GM19438 (cell line): ENCODE measurements around the gene SEPTIN14.
"Not testable (repeated sequence)": the region's sequence is repeated elsewhere in the genome, so short reads cannot be mapped to it uniquely, and the experiment has no call there.

ENCODE experiments used
- ATAC-seq: cut with Tn5 transposase; IDR thresholded peaks from one replicate; pipeline ENCODE4 v1.9.1; 2021; ENCODE audit warnings: low read depth; ENCODE audit not compliant: unreplicated experiment

The SEPTIN14 gene

DNA sequence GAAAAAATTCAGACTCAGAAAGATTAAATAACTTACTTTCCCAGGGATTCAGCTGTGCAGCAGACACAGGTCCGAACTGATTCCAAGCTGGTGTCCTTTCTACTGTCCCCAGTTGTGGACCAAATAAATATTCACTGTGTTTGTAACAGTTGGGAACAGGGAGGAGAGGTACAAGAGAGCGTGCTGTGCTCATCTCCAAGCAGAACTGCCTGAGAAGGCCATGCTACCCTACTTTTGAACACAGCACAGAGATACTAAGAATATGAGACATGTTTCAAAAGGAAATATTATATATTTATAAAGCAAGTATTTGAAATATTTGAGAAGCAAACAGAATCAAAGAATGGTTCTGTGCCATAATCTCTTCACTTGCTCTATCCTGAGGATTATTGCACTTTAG lies at the start of gene SEPTIN14:
Gene SEPTIN14, minus strand, starts transcription at position 101 of the 400 bp plus-strand sequence. CDS start 756 bp downstream, outside the sequence.
- ATAC-seq, result not testable (repeated sequence)

DNA sequence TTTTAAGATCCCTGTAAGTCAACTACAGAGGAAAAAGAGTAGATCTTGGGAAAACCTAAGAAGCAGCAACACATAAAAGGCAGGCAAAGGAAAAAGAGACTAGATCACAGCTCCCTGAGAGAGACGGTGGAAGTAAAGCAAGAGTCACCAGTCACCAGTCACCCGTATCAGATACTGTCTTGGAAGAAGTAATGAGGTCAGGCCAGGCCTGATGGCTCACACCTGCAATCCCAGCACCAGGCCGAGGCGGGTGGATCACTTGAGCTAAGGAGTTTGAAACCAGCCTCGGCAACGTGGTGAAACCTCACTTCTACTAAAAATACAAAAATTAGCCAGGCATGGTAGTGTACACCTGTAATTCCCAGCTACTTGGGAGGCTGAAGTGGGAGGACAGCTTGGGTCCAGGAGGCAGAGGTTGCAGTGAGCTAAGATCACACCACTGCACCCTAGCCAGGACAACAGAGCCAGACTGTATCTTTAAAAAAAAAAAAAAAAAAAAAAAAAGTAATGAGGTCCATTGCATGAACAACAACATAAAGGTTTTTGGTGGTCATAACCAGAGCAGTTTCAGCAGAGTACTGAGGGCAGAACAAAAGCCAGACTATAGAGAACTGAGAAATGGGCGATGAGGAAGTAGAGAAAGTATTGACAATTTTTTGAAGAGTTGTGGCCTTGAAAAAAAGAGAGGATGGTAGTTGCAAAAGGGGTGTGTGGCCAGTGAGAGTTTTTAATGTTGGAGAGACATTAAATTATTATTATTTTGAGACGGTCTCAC lies 41.6 kb upstream of the SEPTIN14 start:
- no peak for ATAC-seq

DNA sequence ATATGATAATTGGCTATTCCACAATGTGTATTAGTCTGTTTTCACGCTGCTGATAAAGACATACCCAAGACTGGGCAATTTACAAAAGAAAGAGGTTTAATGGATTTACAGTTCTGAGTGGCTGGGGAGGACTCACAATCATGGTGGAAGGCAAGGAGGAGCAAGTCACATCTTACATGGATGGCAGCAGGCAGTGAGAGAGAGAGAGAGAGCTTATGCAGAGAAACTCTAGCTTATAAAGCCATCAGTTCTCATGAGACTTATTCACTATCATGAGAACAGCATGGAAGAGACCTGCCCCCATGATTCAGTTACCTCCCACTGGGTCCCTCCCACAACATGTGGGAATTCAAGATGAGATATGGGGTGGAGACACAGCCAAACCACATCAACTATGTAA lies 38.5 kb upstream of the SEPTIN14 start:
- ATAC-seq, result not testable (repeated sequence)

DNA sequence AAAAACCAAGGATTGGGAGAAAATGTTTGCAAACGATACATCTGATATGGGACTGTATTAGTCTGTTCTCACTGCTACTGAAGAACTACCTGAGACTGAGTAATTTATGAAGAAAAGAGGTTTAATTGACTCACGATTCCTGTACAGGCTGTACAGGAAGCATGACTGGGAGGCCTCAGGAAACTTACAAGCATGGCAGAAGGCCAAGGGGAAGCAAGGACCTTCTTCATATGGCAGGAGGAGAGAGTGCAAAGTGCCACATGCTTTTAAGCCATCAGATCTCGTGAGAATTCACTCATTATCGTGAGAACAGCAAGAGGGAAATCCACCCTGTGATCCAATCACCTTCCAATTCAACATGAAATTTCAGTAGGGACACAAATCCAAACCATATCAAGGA lies 35.7 kb upstream of the SEPTIN14 start:
- no peak for ATAC-seq

DNA sequence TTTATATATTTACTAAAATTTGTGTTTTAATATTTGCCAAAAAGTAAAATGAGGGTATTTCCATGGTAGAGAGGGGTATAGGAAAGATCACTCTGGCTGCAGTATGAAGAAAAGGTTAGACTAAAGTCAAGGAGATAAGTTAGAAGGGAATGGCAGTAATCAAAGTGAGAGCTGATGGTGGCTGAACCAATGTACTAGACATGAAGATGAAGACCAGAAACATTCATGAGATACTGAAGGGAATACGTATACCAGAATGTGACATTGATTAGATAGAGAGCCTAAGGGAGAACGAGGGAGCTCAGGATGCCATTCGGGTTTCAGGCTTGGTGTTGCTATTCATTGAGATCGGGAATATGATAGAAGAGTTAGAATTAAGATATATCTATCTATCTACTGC lies 32.5 kb upstream of the SEPTIN14 start:
- ATAC-seq, result no peak

DNA sequence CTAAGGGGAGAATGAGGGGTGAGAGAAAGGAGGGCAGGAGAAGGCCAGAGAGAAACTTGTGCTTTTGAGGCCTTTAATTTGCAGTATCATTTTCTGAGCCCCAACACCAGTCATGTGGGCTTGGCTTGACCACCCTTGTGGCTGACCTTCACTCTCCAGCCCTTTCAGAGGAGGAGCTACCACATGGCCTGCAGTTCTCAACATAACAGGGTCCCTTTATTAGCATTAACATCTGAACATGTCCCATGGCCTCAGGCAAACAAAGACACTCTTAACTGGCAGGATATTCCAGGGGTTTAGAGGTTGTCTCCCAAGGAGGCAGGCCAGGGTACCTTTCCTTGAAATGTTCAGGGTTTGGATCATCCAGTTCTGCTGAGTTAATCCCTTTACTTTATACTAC lies 31.4 kb upstream of the SEPTIN14 start:
- no peak for ATAC-seq

DNA sequence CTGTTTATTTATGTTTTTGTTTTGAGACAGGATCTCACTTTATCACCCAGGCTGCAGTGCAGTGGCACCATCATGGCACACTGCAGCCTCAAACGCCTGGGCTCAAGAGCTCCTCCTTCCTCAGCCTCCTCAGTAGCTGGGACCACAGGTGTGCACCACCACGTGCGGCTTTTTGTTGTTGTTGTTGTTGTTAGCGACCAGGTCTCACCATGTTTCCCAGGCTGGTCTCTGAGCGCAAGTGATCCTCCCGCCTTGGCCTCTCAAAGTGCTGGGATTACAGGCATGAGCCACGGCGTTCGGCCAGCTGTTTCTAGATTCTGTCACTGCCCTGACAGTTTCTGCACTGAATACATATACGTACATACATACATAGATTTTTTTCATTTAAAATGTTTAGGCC lies 25.8 kb upstream of the SEPTIN14 start:
- not testable (repeated sequence) for ATAC-seq

DNA sequence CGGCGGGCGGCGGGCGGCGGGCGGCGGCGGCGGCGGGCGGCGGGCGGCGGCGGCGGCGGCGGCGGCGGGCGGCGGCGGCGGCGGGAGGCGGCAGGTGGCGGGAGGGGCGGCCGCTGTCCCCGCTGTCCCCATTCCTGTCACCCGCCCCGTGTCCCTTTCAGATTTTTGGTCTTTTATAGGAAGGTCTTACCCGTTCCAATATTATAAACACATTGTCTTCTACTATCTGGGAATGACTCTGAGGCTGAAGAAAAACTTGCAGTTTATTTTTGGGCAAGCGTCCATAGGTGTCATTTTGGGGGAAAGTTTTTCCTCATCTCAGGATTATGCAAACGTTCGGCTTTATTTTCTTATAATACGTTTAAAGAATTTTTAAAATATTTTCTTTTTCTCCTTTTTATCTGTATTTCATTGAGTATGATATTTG lies 25.3 kb upstream of the SEPTIN14 start:
- peak; percentile 8 for ATAC-seq

DNA sequence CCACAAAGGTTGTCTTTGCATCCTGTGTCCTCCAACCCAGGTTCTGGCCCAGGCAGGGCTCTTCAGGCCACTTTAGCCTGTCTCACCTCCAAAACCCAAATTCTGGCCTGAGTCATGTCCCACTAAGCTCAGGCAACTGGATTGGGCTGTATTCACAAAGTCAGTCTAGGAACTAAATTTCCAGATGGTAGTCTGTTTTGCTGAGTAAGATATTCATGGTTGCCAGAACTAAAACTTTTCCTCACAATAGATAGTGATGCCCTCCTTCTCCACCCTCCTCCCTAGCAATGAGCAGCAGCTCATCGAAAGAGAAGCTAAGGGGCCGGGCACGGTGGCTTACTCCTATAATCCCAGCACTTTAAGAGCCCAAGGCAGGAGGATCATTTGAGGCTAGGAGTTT lies 21.8 kb upstream of the SEPTIN14 start:
- ATAC-seq, result no peak

DNA sequence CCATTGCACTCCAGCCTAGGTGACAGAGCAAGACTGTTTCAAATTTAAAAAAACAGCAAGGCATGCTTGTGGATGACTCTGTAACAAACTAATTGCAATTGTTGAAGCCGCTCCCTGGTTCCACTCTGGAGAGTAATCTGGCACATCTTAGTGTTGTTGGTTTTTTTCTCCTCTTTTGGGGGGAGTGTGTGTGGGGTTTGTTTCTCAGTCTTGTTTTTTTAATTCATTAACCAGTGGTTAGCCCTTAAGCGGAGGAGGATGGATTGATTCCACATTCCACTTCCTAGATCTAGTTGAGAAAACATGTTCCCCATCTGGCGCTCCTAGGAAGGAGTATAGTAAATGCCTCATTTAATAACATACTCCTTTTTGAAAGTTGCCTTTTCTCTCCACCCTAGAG lies 16.1 kb upstream of the SEPTIN14 start:
- no peak for ATAC-seq

DNA sequence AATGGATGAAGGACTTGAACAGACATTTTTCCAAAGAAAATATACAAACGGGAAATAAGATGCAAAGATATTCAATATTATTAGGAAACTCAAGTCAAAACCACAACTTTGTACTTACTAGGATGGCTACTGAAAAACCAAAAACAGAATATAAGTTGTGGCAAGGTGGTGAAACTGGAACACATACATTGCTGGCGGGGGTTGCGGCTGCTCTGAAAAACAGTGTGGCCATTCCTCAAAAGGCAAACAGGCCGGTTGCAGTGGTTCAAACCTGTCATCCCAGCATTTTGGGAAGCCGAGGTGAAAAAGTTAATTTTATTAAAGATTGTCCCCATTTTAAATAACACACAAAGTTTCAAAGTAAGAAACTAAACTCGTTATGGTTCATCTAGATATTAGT lies 14.8 kb upstream of the SEPTIN14 start:
- no peak for ATAC-seq

DNA sequence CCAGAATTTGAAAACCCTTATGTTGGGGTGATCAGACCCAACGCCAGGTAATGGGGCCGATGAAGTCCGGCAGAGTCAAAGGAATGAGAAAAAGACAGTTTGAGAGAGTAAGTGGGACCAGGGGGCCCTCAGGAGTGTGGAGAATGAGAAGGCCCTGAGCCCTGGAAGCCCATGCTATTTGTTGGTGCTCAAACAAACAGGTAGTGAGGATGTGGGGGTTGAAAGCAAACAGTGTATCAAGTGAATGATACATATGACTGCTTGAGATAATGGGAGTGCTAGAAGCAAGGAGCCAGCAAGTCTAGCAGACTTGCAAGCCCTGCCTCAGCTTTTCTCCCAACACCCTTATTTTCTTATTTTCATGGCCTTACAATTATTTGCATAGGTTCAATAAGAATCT lies 11.2 kb upstream of the SEPTIN14 start:
- ATAC-seq, result no peak

DNA sequence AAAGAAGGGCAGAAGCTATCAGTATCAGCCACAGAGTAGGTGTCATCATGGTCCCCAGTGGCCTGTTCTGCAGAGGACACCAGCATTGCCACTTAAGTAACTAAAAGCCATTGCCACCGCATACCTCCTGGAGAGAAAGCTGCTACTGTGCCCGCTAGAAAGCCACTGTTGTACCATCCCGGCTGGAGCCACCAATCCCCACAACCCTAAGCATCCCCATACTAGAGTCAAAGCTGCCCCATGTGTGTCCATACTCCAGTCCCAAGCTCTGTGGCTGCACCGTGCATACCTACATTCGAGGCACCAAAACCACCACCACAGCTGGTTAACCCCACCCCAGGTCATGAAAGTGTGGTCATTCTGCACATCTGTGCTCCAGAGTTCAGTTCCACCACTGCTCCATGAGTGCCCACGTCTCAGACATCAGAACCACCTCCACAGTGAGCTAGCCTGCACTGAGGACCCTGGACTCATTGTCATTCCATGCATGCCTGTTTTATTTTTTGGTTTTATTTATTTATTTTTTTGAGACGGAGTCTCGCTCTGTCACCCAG lies 9.5 kb upstream of the SEPTIN14 start:
- no peak for ATAC-seq

DNA sequence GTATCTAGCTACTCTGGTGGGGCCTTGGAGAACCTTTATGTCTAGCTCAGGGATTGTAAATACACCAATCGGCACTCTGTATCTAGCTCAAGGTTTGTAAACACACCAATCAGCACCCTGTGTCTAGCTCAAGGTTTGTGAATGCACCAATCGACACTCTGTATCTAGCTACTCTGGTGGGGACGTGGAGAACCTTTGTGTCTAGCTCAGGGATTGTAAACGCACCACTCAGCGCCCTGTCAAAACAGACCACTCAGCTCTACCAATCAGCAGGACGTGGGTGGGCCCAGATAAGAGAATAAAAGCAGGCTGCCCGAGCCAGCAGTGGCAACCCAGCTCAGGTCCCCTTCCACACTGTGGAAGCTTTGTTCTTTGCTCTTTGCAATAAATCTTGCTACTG lies 6.4 kb upstream of the SEPTIN14 start:
- not testable (repeated sequence) for ATAC-seq

DNA sequence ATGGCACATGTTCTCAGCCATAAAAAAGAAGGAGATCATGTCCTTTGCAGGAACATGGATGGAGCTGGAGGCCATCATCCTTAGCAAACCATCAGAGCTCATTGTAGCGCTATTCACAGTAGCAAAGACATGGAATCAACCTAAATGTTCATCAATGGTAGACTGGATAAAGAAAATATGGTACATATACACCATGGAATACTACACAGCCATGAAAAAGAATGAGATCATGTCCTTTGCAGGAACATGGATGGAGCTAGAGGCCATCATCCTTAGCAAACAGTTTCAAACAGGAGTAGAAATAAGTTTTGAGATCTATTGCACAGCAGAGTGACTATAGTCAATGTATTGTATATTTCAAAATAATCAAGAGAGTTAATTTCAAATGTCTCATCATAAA lies 17.4 kb downstream of the SEPTIN14 start:
- ATAC-seq, result not testable (repeated sequence)

DNA sequence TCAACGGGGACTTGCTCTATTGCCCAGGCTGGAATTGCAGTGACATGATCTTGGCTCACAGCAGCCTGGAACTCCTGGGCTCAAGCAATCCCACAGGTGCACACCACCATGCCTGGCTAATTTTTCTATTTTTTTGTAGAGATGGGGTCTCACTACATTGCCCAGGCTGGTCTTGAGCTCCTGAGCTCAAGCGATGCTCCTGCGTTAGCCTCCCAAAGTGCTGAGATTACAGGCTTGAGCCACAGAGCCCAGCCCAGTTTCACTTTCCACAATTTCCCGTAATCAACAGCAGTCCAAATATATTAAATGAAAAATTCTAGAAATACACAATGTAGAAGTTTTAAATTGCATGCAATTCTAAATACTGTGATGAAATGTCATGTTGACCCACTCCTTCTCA lies 24.0 kb downstream of the SEPTIN14 start:
- ATAC-seq, result no peak

DNA sequence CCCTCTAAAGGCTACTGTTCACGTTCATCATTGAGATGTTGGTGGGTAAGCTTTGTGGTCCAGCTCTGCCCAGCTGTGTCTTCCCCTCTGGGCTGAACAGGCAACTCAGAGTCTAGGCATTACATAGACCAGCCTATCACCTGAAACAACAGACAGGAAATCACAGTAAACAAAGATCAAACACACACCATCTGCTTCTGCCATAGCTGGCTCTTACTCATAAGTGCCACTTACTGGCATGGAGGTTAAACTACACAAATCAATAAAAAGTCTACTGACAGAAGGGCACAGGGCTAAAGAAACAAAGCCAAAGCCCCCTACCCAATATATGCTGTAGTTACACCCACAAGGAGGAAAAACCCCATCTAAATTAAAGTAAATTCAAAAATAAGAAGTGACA lies 35.0 kb downstream of the SEPTIN14 start:
- ATAC-seq, result no peak

DNA sequence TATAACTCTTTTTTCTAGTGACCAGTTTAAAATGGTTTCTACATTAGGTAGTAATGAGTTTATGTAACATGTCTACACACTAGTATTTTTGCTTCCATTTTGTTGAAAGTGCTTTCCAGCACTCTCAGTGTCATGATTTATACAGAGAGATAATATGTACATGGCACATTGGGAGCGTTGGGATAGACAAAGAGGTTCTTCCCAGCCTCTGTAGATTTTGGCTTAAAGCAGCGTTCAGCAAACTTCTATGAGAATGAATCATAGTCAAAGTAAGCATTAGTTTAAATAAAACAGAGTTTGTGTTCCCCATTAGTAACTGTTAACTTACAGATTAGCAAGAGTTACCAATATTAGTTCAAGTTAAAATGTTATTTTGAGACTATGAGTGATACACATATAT lies 43.9 kb downstream of the SEPTIN14 start:
- no peak for ATAC-seq

DNA sequence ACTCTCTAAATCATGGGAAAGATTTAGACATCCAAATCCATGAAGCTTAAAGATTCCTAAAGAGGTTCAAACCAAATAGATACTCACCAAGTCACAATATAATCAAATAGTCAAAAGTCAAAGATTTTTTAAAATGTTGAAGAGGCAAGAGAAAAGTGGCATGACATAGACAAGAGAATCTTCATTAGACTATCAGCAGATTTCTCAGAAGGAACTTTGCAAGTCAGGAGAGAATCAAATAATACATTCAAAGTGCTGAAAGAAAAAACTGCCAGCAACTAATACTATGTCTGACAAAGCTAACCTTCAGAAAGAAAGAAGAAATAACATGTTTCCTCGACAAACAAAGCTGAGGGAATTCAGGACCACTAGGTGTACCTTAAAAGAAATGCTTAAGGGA lies 65.3 kb downstream of the SEPTIN14 start:
- not testable (repeated sequence) for ATAC-seq

DNA sequence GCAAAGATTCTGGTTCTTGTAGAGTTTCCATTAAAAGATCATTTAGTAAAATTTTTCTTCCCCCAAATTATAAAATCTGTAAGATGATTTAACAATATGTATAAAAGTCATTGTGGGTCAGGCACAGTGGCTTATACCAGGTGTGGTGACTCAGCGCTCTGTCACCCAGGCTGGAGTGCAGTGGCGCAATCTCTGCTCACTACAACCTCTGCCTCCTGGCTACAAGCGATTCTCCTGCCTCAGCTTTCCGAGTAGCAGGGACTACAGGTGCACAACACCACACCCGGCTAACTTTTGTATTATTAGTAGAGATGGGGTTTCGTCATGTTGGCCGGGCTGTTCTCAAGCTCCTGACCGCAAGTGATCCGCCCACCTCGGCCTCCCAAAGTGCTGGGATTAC lies 68.0 kb downstream of the SEPTIN14 start:
- no peak for ATAC-seq

DNA sequence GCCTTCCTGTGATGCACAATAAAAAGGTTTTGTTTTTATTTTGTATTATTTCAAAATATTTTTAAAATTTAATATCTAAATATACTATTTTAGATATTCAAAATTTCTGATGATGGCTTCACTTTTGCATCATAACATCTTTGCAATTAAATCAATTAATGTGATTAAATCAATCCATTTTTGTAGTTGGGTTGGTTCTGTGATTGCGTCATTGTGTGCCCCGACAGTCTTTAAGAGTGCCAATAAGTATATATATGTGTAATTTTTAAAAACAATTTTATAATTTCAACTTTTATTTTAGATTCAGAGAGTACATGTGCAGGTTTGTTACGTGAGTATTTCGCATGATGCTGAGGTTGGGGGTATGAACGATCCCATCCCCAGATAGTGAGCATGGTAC lies 70.5 kb downstream of the SEPTIN14 start:
- no peak for ATAC-seq

DNA sequence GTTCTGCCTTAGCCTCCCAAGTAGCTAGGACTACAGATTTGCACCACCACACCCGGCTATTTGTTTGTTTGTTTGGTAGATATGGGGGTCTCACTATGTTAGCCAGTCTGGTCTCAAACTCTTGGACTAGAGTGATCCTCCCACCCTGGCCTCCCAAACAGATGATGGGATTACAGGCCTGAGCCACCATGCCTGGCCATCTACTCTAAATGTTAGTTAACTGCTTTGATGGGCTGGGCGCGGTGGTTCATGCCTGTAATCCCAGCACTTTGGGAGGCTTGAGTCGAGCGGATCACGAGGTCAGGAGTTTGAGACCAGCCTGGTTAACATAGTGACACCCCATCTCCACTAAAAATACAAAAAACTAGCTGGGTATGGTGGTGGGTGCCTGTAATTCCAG lies 74.8 kb downstream of the SEPTIN14 start:
- ATAC-seq, result no peak
